SK-N-SH treated with all-trans-retinoic acid at 6 μM for 48 hours (cell line): Measurements from ENCODE around the gene GHRHR.

ENCODE experiments used
- ATAC-seq: fragments of 200-7000 bp; cut with Tn5 transposase; 3 replicates; pipeline ENCODE4 v1.9.1; 2020; ENCODE audit warnings: mild to moderate bottlenecking, moderate library complexity
- ARNTL ChIP-seq: fragments of 450-650 bp; formaldehyde crosslinking; IDR thresholded peaks from 2 replicates; pipeline ENCODE4 v1.5.0; 2020; ENCODE audit warnings: low read depth, mild to moderate bottlenecking, moderate library complexity, borderline replicate concordance
- BACH2 ChIP-seq: fragments of 250-450 bp; sonication (Bioruptor Pico); IDR thresholded peaks from 2 replicates; pipeline ENCODE4 v1.9.0; 2021; ENCODE audit warnings: mild to moderate bottlenecking, borderline replicate concordance
- ESRRG ChIP-seq: fragments of 250-450 bp; sonication (Bioruptor Pico); IDR thresholded peaks from 2 replicates; pipeline ENCODE4 v1.6.1; 2021; ENCODE audit warnings: mild to moderate bottlenecking
- ISL1 ChIP-seq: fragments of 250-450 bp; sonication (Bioruptor Pico); IDR thresholded peaks from 2 replicates; pipeline ENCODE4 v2.1.2; 2022; ENCODE audit warnings: mild to moderate bottlenecking, moderate library complexity
- PATZ1 ChIP-seq: fragments of 250-450 bp; sonication (Bioruptor Pico); IDR thresholded peaks from 2 replicates; pipeline ENCODE4 v1.8.0; 2020; ENCODE audit warnings: mild to moderate bottlenecking, moderate library complexity, borderline replicate concordance
- RARB ChIP-seq: fragments of 250-450 bp; sonication (Bioruptor Pico); IDR thresholded peaks from 2 replicates; pipeline ENCODE4 v1.8.0; 2021; ENCODE audit warnings: mild to moderate bottlenecking, moderate library complexity
- SNAI2 ChIP-seq: fragments of 250-450 bp; sonication (Bioruptor Pico); IDR thresholded peaks from 2 replicates; pipeline ENCODE4 v1.5.0; 2020; ENCODE audit warnings: mild to moderate bottlenecking, moderate library complexity
- TCF4 ChIP-seq: fragments of 250-450 bp; sonication (Bioruptor Pico); IDR thresholded peaks from 2 replicates; pipeline ENCODE4 v1.8.0; 2021; ENCODE audit warnings: mild to moderate bottlenecking, moderate library complexity, borderline replicate concordance
- TOX ChIP-seq: fragments of 250-450 bp; sonication (Bioruptor Pico); IDR thresholded peaks from 2 replicates; pipeline ENCODE4 v1.8.0; 2021; ENCODE audit warnings: mild to moderate bottlenecking, moderate library complexity, borderline replicate concordance
- TSHZ2 ChIP-seq: fragments of 250-450 bp; sonication (Bioruptor Pico); IDR thresholded peaks from 2 replicates; pipeline ENCODE4 v1.5.0; 2020; ENCODE audit warnings: mild to moderate bottlenecking, moderate library complexity
- ZC3H10 ChIP-seq: fragments of 250-450 bp; sonication (Bioruptor Pico); IDR thresholded peaks from 2 replicates; pipeline ENCODE4 v1.5.1; 2021; ENCODE audit warnings: mild to moderate bottlenecking, moderate library complexity
- ZFP3 ChIP-seq: fragments of 250-450 bp; sonication (Bioruptor Pico); IDR thresholded peaks from 2 replicates; pipeline ENCODE4 v1.5.0; 2020; ENCODE audit warnings: mild to moderate bottlenecking, moderate library complexity
- ZFP30 ChIP-seq: fragments of 450-650 bp; formaldehyde crosslinking; IDR thresholded peaks from 2 replicates; pipeline ENCODE4 v1.5.0; 2022; ENCODE audit warnings: mild to moderate bottlenecking, moderate library complexity
- ZNF565 ChIP-seq: fragments of 450-650 bp; formaldehyde crosslinking; conservative IDR thresholded peaks from 2 replicates; pipeline ENCODE4 v1.5.0; 2020; ENCODE audit warnings: low read depth, mild to moderate bottlenecking, moderate library complexity
- ZNF70 ChIP-seq: fragments of 450-650 bp; formaldehyde crosslinking; IDR thresholded peaks from 2 replicates; pipeline ENCODE4 v1.5.0; 2020; ENCODE audit warnings: mild to moderate bottlenecking, moderate library complexity
- ZNF8 ChIP-seq: fragments of 450-650 bp; formaldehyde crosslinking; IDR thresholded peaks from 2 replicates; pipeline ENCODE4 v1.5.0; 2020; ENCODE audit warnings: mild to moderate bottlenecking, moderate library complexity
- TF ChIP-seq, protein P1 (sequence below): fragments of 250-450 bp; sonication (Bioruptor Pico); IDR thresholded peaks from 2 replicates; pipeline ENCODE4 v1.5.1; 2021; ENCODE audit warnings: mild to moderate bottlenecking, moderate library complexity
- TF ChIP-seq, protein P2 (sequence below): fragments of 250-450 bp; sonication (Bioruptor Pico); IDR thresholded peaks from 2 replicates; pipeline ENCODE4 v1.5.1; 2020; ENCODE audit warnings: low read depth, mild to moderate bottlenecking, moderate library complexity
- TF ChIP-seq, protein P3 (sequence below): fragments of 250-450 bp; sonication (Bioruptor Pico); IDR thresholded peaks from 2 replicates; pipeline ENCODE4 v1.8.0; 2021; ENCODE audit warnings: low read depth, mild to moderate bottlenecking, moderate library complexity, borderline replicate concordance

Gene GHRHR

DNA sequence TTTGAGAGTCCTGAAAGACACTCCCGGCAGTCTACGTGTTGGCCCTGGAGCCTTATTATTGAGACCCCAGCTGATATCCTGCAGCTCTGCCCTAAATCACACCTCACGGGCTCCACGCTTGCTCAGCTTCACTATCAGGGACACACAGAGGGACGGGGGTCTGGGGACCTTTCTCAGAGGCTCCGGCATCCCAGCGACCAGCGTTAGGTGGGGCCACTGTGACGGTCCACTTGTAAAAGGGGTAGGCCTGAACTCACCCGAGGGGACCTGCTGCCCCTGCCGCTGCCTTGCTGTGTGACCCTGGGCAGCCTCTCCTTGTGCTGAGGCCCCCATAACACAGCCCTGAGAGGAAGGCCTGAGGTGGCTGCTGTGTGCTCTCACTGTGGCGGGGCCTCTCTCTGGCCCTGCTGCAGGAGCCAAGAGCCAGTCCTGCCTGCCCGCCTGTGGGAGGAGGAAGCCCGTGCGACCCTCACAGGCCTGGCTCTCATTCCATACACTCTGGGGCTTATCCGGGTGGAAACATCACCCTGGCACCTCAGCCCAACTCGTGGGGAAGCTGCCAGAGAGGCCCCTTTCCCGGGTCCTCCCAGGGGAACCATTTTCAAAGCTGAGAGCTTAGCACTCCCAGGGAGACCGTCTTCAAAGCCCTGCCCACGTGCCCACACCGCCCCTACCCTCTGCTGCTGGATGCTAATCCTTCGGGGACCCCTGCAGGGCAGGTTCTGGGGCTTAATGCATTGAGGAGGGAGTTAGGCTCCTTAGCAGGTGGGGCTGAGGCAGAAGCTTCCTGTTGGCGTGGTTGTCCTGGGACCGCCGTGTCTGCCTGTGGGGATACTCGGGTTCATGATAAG is 30.4 kb upstream of the GHRHR start (continued):
- no peak for TF ChIP-seq PATZ1 (CRISPR knock-in tag)

DNA sequence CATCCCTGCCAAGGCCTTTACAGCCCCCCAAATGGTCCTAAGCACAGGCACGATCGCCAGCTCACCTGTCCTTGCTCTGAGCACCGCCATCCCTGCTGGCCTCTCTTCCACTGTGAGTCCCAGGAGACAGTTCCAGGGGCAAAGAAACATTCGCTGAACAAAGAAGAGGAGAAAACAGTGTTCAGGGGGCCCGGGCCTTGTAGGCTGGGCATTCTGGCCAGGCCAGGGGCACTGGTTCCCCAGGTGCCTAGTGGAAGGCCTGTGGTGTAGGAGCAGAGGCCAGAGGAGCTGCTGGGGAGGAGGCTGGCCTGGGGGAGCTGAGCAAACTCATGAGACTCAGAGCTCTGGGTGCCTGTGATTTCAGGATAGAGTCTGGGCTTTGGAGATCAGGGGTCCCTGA is 29.5 kb upstream of the GHRHR start:
- TF ChIP-seq ZNF70 (CRISPR knock-in tag): no peak
- TF ChIP-seq, protein P1, sequence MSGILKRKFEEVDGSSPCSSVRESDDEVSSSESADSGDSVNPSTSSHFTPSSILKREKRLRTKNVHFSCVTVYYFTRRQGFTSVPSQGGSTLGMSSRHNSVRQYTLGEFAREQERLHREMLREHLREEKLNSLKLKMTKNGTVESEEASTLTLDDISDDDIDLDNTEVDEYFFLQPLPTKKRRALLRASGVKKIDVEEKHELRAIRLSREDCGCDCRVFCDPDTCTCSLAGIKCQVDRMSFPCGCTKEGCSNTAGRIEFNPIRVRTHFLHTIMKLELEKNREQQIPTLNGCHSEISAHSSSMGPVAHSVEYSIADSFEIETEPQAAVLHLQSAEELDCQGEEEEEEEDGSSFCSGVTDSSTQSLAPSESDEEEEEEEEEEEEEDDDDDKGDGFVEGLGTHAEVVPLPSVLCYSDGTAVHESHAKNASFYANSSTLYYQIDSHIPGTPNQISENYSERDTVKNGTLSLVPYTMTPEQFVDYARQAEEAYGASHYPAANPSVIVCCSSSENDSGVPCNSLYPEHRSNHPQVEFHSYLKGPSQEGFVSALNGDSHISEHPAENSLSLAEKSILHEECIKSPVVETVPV: no peak
- no peak for TF ChIP-seq ESRRG (CRISPR knock-in tag)
- ATAC-seq: no peak

- TF ChIP-seq ZFP30 (no peak), SNAI2 (no peak), TSHZ2 (CRISPR knock-in tag) (no peak), TCF4 (CRISPR knock-in tag) (no peak), PATZ1 (CRISPR knock-in tag) (no peak), ZC3H10 (no peak), ISL1 (CRISPR knock-in tag) (no peak), ZNF565 (CRISPR knock-in tag) (no peak), TOX (no peak), ZNF70 (CRISPR knock-in tag) (no peak), RARB (CRISPR knock-in tag) (no peak), ZNF8 (no peak), BACH2 (CRISPR knock-in tag) (no peak), ZFP3 (CRISPR knock-in tag) (no peak), ARNTL (no peak)
- TF ChIP-seq, protein P2, sequence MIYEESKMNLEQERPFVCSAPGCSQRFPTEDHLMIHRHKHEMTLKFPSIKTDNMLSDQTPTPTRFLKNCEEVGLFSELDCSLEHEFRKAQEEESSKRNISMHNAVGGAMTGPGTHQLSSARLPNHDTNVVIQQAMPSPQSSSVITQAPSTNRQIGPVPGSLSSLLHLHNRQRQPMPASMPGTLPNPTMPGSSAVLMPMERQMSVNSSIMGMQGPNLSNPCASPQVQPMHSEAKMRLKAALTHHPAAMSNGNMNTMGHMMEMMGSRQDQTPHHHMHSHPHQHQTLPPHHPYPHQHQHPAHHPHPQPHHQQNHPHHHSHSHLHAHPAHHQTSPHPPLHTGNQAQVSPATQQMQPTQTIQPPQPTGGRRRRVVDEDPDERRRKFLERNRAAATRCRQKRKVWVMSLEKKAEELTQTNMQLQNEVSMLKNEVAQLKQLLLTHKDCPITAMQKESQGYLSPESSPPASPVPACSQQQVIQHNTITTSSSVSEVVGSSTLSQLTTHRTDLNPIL (CRISPR knock-in tag): no peak
- TF ChIP-seq, protein P3, sequence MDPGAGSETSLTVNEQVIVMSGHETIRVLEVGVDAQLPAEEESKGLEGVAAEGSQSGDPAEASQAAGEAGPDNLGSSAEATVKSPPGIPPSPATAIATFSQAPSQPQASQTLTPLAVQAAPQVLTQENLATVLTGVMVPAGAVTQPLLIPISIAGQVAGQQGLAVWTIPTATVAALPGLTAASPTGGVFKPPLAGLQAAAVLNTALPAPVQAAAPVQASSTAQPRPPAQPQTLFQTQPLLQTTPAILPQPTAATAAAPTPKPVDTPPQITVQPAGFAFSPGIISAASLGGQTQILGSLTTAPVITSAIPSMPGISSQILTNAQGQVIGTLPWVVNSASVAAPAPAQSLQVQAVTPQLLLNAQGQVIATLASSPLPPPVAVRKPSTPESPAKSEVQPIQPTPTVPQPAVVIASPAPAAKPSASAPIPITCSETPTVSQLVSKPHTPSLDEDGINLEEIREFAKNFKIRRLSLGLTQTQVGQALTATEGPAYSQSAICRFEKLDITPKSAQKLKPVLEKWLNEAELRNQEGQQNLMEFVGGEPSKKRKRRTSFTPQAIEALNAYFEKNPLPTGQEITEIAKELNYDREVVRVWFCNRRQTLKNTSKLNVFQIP (CRISPR knock-in tag): no peak
- no peak for ATAC-seq
These were observed 28.8 kb upstream of the GHRHR start for GRCh38 chr7:30934732-30935568.
